GM12873 (cell line): ENCODE results near the gene PEAK1.

ENCODE experiments used
- TF ChIP-seq, protein P1 (sequence below): IDR thresholded peaks from 2 replicates; pipeline ENCODE4 v1.5.1; 2012; ENCODE audit warnings: low read depth, mild to moderate bottlenecking, moderate library complexity, low read length, control low read depth; ENCODE audit not compliant: insufficient read depth; ENCODE audit errors: missing control alignments

PEAK1 gene

DNA sequence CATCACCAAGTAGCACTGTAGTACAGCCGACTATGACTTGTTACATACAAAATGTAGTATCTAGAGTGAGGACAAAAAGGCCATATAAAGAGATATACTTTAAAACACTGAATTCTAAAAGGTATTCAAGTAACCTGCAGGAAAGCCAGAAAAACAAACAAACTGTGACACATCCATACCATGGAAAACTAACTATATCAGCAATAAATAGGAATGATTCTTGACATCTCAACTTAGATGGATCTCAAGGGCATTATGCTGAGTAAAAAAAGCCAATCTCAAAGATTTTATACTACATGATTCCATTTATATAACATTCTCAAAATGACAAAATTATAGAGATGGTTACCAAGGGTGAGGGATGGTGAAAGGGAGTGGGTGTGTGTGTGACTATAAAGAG is 143.0 kb downstream of the PEAK1 start:
- TF ChIP-seq, protein P1, sequence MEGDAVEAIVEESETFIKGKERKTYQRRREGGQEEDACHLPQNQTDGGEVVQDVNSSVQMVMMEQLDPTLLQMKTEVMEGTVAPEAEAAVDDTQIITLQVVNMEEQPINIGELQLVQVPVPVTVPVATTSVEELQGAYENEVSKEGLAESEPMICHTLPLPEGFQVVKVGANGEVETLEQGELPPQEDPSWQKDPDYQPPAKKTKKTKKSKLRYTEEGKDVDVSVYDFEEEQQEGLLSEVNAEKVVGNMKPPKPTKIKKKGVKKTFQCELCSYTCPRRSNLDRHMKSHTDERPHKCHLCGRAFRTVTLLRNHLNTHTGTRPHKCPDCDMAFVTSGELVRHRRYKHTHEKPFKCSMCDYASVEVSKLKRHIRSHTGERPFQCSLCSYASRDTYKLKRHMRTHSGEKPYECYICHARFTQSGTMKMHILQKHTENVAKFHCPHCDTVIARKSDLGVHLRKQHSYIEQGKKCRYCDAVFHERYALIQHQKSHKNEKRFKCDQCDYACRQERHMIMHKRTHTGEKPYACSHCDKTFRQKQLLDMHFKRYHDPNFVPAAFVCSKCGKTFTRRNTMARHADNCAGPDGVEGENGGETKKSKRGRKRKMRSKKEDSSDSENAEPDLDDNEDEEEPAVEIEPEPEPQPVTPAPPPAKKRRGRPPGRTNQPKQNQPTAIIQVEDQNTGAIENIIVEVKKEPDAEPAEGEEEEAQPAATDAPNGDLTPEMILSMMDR, result no peak

DNA sequence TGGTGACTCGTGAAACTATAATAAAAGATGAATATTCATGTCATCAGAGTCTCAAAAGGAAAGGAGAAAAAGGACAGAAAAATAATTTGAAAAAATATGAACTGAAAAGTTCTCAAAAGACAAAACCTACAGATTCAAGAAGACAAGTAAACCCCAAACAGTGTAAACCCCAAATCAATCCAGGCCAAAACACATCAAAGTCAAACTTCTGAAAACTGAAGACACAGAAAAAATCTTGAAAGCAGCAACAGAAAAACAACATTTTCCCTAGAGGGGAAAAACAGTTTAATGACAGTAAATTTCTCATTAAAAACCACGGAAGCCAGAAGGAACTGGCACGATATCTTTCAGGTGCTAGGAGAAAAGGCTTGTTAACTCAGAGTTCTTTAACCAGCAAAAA is 143.8 kb downstream of the PEAK1 start:
- TF ChIP-seq, protein P1, result no peak

DNA sequence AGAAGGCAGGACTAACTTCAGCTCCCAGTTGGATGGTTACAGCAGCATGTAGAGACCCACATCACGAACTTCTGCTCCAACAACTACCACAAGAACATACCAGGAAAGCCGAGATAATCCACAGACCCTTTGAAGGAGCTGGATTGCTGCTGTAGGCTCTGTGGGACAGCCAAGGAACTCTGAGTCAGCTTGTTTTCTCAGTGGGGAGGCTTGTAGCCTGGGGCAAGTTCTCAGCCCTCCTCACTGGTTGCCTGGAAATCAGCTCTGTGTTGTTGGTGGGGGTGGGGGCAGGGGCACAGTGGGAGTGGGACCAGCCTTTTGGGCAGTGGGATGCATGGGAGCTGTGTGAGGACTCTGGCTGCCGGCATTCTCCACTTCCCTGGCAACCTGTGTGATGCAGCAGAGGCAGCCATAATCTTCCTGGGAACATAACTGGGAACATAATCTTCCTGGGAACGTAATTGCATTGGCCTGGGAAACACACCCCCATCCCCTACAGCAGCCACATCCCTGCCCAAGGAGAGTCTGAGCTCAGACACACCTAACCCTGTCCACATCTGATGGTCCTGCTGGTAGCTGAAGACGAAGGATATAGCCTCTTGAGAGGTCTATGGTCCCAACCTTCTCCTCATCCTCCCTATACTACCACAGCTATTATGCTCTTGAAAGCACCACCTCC is 153.1 kb downstream of the PEAK1 start:
- TF ChIP-seq, protein P1, result no peak

DNA sequence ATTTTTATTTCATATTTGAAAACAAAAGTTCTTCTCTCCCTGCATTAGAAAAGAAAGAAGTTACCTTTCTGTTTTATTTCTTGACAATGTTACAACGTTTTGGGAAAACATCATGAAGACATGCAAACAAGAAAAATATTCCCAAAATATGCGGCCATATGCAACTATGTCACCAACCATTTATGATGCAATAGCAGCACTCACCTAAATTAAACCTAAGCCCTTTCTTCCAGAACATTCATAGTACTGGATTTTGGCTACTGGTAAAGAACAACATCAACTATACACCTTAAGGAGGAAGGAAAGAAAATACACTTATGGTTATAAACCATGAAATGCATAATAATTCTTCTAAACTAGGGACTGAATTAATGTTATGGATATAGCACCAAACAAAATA is 164.5 kb downstream of the PEAK1 start:
- TF ChIP-seq, protein P1, result no peak

DNA sequence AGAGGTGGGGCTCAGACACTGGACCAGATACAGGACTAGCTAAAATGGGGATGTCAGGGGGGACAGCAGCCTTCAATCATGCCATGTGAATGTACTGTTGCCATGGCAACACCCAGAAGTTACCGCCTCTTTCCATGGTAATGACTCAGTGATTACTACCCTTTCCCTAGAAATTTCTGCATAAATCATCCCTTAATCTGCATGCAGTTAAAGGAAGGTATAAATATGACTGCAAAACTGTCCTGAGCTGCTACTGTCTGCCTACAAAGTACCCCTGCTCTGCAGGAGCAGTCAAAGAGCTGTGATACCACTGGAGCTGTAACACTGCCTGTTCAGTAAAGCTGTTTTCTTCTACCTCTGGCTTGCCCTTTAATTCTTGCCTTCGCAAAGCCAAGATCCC is 168.2 kb downstream of the PEAK1 start:
- TF ChIP-seq, protein P1, result no peak

DNA sequence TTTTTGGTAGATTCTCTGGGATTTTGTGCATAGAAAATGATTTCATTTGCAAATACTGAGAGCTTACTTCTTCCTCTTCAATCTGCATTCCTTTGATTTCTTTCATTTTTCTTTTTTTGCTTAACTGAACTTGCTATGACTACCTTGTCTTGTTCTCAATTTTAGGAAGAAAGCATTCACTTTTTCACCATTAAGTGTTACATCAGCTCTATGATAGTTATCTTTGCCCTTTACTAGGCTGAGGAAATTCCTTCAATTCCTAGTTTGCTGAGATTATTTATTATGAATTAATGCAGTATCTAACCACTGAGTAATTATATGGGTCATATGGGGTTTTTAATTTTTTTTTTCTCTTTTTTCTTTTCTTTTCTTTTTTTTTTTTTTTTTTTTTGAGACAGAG is 172.8 kb downstream of the PEAK1 start:
- TF ChIP-seq, protein P1, result no peak

DNA sequence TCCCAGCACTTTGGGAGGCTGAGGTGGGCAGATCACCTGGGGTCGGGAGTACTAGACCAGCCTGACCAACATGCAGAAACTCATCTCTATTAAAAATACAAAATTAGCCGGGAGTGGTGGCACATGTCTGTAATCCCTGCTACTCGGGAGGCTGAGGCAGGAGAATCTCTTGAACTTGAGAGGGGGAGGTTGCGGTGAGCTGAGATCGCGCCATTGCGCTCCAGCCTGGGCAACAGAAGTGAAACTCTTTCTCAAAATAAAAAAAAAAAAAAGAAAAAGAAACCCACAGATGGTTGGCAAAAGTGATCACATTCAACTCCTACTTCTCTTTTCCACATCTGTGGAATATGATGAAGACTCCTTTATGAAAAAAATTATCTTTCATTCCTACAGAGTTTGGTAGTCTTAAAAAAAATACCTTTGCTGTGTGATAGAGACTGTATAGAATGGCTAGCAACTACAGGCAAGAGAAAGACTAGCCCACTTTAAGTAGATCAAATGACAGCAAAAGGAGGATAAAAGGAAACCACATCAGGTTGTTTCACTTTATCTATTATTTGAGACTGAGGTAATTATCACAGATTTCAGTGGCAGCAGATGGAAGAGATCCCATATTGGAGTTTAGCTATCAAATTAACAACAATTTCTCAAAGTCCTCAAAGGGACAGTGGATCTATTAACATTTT is 176.0 kb downstream of the PEAK1 start:
- TF ChIP-seq, protein P1, result no peak
